GM21717 (cell line): ENCODE data around the gene PTPN14.
"Not testable (repeated sequence)": the region's sequence is repeated elsewhere in the genome, so short reads cannot be mapped to it uniquely, and the experiment has no call there.

Experiments used
- ATAC-seq: cut with Tn5 transposase; IDR thresholded peaks from one replicate; pipeline ENCODE4 v1.9.1; 2021; ENCODE audit warnings: mild to moderate bottlenecking, moderate library complexity; ENCODE audit not compliant: unreplicated experiment

Gene PTPN14

DNA sequence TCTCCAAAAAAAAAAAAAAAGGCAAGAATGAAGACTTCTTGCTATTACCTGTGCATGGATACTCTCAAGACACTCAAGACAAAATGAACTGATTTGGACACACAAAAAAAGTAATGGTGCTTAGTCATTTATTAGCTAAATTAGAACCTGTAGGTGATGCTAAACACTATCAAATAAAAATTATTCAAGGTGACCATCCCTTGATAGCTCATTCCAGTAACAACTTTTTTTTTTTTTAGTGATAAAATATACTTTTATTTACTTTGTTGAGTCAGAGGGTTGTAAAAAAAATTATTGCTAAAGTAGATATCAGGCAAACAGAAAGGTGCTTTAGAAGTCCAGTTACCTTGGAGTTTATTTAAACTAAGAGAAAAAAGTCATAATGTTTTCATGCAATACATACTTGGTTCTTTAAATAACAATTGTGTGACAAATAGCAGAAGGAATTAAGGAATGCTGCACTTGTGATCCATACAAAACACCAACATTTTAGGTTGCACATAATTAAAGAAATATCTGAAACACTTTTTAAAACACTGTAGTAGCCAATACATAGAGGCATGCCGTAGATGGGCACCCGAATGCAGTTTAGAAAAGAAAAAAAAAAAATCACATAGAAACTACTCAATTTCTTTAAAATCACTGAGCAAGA is 69.3 kb downstream of the PTPN14 start:
- ATAC-seq, result not testable (repeated sequence)

DNA sequence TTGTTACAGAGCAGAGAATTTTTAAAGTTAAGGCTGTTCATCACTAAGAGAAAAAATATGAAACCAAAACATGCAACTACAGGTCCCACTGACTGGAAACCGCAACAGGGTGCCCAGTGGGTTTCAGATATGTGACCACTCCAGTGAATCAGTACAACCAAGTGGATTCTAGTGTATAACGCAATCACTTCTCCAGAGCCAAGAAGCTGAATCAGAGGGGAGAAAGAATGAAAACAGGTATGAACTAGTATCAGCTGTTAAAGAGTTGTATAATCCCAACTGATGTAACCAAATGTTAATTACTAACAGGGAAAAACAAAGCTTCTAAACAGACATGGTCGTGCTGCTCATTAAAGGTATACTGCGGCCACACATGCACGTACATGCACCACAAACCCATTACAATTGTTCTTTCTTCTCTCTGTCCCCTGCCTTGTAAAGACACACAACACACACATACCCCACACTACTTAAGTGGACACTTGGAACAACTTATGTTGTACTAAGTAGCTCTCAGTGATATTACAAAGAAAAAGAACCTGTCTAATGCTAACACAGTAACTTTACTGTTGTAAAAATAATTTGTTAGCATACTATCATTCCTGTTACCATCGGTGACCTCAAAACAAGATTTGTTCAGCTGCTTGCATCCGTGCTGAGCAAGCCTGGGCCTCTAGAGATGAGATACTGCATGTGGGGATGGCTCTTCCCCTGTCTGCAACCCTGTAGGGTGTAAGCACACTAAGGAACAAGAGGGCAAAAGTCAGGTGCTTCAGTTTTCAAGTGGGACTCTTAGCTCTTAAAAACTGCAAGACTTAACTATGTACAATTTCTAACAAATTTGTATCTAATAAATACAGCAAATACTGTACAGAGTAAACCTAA is 74.2 kb downstream of the PTPN14 start:
- ATAC-seq, result no peak

DNA sequence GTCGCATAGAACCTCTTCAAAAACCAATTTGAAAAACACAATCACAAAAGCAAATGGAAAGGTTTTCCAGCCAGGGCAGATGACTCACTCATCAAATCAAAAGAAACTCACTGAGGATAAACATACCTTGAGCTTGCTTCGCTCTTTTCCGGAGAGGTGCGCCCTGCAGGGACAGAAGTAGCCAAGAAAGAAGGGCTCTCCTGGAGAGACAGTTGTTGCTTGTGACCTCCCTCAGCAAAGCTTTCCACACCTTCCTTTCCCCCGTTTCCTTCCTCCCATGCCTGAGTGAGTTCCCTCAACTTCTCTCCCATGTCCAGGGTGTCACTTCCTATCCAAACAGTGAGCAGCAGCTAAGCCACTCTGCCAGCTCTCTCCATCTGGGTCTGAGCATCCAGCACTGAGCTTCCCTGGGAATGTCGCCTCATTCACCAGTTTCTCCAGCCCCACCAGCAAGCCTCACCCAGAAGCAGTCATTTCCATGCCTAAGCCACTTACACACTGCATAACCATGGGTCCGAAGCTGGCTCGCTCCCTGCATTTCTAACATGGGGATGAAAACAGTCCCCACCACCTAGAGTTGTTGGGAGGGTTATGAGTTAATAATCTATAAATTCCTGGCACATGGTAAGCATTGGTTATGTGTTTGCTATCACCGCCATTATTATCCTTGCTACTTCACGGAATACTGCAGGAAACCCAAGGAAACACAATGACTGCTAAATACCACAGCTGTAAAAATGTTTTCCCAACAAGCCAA is 75.0 kb downstream of the PTPN14 start:
- ATAC-seq, result no peak

DNA sequence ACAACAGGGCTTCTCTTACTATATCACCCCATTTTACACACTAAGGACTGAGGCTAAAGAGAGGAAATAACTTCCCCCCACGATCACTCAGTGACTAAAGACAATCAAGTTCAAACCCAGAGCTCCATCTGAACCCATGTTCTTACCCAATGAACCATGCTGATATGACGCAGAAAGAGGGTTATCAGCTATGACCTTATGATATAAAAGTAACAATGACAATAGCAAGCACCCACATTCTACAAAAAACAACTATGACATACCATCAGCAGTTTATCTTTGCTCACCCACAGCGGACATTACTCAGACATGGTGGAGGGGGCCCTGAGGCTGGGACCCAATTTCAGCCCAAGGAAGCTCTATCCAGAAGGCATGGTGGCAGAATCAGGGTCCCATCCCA is 75.7 kb downstream of the PTPN14 start:
- no peak for ATAC-seq

DNA sequence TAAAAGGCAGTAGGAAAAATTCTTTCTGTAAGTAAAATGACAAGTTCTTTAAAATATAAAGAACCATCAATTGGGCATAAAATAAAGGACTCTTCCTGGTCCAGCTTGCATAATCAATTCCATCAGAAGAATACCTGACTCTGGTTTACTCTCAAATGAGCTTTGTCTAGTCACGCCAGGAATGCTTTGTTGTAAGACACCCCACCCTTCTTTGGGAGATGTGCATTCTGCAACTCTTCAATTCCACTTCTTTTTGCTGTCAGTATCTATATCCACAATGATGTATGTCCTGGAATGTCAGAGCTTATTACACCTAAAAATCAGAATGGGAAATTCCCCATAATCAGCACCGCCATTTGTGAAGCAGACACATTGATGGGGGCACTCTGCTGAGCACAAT is 76.1 kb downstream of the PTPN14 start:
- no peak for ATAC-seq

DNA sequence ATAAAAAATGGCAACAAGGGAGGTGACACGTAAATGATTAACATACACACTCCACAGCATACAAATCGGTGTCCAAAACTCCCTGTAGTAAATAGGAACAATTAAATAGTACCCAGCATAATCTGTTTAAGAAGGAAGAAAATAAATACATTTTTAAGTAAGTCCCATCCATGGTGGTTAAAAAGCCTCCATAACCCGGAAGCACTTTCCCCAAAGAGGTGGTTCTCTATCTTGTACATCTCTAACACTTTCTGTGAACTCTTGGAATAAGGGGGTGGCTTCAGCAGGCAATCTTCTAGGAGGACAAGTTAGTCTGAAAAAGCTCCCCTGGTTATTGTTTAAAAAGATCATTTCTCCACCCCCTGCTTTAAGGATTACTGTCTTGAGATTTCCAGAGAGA is 76.9 kb downstream of the PTPN14 start:
- no peak for ATAC-seq

DNA sequence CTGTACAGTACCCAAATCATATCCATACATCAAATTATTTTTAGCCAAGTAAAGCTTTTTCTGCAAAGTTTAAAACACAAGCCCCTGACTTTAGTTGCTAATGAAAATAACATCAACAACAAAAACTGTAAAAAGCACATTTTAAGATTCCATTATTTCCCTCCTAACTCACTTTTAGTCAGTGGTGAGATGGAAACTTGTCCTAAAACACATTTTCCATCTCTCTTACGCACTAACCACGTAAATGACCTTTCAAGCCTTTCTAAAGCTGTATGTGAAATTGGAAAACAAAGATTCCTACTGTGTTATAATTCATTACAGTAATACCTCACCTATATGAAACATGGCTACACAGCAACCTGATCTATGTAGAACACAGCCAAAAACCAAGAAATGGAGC is 77.5 kb downstream of the PTPN14 start:
- ATAC-seq, result no peak

DNA sequence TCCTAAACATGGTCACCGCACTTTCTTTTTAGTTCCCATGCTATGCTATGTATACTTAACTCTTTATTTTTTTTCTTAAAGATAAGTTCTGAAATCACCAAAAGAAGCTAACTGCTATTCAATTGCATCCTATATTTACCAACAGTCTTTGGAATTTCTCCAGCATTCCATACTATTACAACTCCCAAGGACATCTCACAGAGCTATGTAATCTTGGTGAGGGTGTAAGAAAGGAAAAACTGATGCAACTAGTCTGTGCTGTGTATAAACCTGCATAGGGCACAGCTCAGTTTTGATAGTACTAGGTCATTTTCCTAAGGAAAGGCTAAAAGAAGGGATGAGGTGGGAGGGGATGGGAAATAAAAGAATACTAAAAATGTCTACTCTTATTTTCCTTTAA is 78.0 kb downstream of the PTPN14 start:
- no peak for ATAC-seq

DNA sequence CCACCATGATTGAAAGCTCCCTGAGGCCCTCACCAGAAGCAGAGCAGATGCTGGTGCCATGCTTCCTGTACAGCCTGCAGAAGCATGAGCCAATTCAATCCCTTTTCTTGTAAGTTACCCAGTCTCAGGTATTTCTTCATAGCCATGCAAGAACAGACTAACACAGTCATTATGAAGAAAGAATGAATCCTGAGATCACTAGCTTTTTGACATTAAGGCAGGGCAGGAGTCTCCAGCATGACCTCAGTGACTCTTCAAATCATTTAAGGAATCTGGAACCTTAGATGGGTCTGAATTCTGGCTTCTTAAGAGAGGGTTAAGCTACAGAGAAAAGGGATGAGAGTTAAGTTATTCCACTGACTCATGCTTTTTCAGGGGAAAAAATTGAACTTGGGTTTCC is 79.0 kb downstream of the PTPN14 start:
- ATAC-seq, result no peak

DNA sequence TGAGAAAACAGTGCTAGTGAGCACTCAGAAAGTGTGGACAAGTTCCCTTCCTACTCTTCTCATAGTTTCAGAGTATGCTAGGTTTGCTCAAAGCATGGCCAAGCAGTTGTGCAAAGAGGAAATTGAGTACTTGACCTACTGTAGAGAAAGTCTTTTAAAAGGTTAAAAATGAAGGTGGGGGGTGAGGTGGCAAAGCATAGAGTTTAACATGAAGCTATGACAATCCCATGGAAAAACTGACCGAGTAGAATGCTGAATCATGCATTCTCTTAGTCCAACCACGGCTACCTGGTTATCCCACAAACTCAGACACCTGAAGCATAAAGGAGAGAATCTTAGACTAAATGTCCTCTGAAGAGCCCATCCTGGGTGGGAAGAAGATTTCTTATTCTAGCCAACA is 79.9 kb downstream of the PTPN14 start:
- no peak for ATAC-seq

DNA sequence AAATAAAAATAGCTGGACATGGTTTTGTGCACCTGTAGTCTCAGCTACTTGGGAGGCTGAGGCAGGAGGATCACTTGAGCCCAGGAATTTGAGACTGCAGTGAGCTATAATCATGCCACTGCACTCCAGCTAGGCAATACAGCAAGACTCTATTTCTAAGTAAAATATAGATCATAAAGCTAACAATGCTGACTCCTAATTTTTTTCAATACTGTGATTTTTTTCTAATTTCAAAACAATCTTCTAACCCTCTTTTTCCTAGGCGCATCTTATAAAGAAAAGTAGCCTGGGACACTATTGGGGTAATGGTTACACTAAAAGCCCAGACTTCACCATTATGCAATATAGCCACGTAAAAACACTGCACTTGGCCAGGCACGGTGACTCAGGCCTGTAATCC is 81.3 kb downstream of the PTPN14 start:
- ATAC-seq, result no peak

DNA sequence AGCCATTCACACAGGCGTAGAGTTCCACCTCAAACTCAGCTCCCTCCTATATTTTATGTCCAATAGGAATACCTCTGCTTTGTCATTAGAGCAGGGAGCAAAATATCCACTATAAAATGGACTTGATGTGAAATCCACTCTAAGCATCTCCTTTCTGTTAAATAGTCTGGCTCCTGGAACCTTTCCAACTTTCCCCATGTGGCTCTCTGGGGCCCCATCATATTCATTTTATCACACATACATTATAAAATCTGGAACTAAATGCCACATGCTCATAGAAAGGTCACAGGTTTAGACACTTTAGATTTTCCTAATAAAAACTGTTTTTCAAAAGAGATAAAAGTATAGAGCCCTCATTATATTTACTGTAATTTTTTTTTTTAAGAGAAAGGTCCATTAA is 82.1 kb downstream of the PTPN14 start:
- no peak for ATAC-seq

DNA sequence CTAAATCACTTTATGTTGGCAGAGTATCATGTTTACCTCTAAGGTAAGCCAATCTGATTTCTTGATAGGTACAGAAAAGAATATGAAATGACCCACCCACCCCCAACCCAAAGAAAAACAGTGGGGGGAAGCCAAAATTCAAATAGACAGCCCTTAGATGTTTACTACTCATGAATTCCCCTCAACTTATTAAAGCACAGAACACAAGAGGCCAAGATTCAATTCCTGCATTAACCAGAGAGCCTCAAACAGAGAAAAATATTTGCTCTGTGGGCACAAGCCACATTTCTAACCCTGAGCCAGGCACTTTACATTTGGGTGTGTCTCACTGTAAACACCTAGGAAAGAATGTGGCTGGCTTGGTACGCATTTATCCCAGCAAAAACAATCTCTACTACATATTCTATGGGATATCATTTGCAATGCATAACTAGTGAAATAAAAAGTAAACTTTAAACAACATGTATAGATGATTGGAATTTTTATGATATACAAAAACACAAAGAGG is 84.3 kb downstream of the PTPN14 start:
- no peak for ATAC-seq

DNA sequence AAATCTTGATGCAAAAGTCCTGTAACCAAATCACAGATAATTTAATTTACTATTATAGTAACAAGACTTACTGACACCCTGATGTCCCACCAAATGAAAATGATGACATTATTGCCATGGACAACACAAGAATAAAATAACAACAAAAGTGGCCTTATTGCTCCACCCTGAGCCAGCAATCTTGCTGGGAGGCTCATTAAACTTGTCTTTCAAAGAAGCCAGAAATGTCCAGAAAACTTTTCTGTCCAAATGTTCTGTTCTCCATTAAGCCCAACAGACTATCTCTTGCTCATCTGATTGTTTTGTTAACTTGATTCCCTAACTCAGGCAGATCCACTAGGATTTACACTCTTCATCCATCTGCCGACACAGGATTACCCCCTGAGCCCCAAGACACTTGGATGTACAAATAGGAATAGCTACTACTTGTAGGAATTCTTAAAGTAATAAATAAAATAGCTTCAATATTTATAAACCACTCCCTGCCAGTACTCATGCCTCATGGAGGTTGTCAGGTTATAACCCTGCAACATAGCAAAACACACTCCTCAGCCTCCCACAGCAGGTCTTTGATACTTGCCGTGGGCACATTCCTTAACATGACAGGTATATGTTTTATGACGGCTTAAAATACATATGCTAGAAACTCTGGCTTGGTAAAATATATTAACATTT is 84.9 kb downstream of the PTPN14 start:
- no peak for ATAC-seq

DNA sequence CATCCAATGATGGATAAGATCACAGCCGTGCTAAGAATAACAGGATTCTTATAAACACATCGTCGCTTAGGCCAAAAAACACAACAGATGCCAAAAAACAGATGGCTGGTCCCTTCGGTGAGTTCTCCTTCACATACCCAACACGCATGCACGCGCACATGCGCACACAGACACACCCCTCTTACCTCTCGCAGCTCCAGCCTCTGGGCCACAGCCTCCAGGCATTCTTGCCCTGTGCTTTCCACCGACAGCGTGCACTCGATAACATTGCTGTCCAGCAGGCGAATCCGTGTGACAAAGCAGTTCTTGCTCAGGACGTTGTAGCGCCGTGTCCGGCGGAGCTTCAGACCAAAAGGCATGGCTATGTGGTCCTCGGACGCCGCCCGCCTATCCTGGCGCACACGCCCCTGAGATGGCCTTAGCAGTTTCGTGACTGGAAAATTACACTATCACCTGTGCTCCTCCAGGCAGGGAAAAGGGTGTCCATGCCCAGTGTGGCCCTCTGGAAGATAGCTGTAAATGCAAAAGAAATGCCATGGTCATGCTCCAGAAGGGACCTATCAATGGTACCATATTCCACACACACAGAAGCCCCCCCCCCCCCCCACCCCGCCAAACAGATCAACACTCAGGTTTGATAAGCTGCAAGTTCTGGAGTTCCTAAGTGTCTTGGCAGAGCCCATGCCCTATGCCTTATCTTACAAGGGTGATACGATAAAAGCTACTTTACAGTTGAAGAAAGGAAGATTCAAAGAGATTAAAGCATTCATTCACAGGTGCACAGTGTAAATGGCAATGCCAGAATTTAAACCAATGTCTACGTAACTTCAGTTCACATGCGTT is 86.7 kb downstream of the PTPN14 start:
- ATAC-seq, result no peak

DNA sequence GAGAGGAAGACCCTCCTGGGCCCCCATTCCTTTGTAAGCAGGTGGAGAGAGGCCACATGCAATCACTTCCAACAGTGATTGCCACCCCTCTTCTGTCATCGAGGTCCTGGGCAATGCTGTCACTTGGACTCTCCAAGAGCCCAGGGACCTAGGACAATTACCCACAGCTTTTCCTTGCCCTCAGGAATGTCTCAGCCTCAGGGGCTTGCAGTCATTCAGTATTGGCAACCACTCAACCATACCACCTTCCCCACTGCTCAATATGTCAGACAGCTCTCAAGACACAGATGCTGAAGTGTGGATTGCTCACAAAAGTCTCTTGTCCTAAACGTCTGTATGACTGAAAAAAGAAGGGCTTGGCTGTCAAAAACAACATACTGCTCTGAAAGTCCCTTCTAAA is 87.8 kb downstream of the PTPN14 start:
- ATAC-seq, result no peak

DNA sequence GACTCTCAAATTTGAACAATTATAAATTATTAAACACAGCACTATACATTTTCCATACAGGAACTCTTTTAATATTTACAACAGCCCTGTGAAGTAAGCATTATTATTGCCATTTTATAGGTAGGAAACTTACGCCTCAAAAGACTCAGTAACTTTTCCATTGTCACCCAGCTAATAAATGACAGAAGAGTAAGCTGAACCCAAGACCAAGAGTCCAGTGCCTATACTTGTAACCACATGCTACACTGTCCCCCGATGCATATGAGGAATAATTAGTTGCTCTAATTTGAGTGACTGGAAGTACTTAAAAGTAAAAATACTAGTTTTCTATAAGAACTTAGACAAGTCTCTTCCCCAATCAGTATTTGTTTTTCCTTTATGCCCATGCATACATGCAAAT is 88.5 kb downstream of the PTPN14 start:
- ATAC-seq, result no peak

DNA sequence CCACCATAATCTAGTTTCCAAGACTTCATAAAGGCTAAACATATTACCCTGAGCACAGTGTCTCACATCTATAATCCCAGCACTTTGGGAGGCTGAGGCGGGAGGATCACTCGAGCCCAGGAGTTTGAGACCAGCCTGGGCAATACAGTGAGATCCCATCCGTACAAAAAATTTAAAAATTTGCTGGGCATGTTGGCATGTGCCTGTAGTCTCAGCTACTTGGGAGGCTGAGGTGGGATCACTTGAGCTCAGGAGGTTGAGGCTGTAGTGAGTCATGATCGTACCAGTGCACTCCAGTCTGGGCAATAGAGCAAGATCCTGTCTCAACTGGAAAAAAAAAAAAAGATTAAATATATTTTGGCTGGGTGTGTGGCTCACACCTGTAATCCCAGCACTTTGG is 90.1 kb downstream of the PTPN14 start:
- no peak for ATAC-seq

DNA sequence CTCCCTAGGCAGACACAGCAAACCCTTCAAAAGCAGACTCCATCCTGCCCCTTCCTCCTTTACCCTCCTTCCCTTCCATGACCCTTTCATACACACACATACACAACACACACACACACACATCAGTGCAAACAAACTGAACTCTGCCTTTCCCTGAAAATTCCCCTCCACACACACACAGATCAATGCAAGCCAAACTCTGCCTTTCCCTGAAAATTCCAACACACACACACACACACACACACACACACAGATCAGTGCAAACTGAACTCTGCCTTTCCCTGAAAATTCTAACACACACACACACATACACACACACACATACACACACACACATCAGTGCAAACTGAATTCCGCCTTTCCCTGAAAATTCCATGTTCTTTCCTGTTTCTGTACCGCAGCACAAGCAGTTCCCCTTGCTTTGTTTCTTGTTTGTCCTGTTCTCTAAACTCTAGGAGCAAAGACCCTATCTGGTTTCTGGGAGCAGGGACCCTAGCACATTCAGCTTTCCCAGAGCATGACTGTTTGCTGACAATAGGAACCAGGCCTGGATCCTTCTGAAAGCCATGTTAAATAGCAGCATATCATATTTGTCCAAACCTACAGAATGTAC is 91.0 kb downstream of the PTPN14 start:
- no peak for ATAC-seq

DNA sequence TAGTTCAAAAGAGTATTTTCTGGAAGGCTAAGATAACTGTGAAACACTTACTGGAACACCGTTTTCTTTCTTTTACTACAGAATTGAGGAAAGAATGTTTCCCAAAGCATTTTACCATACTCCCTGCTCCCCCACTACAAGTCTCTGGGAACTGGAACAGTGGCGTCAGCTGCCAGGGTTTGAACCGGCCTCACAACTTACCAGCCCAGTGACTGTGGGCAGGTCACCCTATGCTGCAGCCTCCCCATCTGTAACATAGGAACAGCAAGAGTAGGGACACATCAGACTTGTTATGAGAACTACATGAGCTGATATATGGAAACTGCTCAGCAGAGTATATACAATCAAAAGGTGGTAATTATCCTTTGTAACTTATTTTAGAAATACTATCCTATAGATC is 91.5 kb downstream of the PTPN14 start:
- no peak for ATAC-seq
